Naive thymus-derived CD4-positive, alpha-beta T cell (primary cell): ENCODE results near the gene GRM7. TPM values are rescaled to one million over a fixed set of nuclear protein-coding genes. Genes with fewer than 3 reads are reported as not detected.

Source experiments
- ATAC-seq: fragments of 150-1000 bp; cut with Tn5 transposase; 2 replicates; pipeline ENCODE4 v1.10.0; 2021; ENCODE audit warnings: mild to moderate bottlenecking, moderate library complexity
- CTCF ChIA-PET: fragments of 350-600 bp; sonication (Branson Sonifier 250); formaldehyde crosslinking; loops from one replicate; lab custom pipeline; 2021; ENCODE audit warnings: antibody characterized with exemption; lab: Charles Lee
- POLR2A ChIA-PET: fragments of 350-600 bp; sonication (Branson Sonifier 250); formaldehyde crosslinking; loops from one replicate; lab custom pipeline; 2021; ENCODE audit warnings: antibody characterized with exemption, inconsistent platforms; lab: Charles Lee
- DNase-seq, 9 donors: peaks; one replicate each; pipeline versions ENCODE4 v3.0.0 to v3.0.0-alpha.2; 2020 to 2022; ENCODE audit warnings: mixed read lengths in 1 of 9
- H3K27ac ChIP-seq: one replicate; pipeline ENCODE4 v1.7.0; 2013; ENCODE audit warnings: mild to moderate bottlenecking, low read depth, low read length, moderate library complexity
- H3K27me3 ChIP-seq, 2 donors: one replicate each; pipeline ENCODE4 v1.7.0; 2013; ENCODE audit warnings: low read length in 2 of 2, mild to moderate bottlenecking in 2 of 2, moderate library complexity in 2 of 2; ENCODE audit not compliant: control insufficient read depth in 2 of 2, insufficient read depth in 2 of 2
- H3K36me3 ChIP-seq, 3 experiments: 1 replicate in 2 of 3; 2 replicates in 1 of 3; pipeline ENCODE4 v1.7.0; 2013; ENCODE audit warnings: low read length in 3 of 3, mild to moderate bottlenecking in 3 of 3, moderate library complexity in 1 of 3; ENCODE audit not compliant: insufficient read depth in 3 of 3, control insufficient read depth in 2 of 3
- H3K4me1 ChIP-seq, 2 donors: one replicate each; pipeline ENCODE4 v1.7.0; 2013; ENCODE audit warnings: low read length in 2 of 2, mild to moderate bottlenecking in 2 of 2, moderate library complexity in 1 of 2; ENCODE audit not compliant: control insufficient read depth in 2 of 2, insufficient read depth in 2 of 2
- H3K4me3 ChIP-seq: 2 replicates; pipeline ENCODE4 v1.7.0; 2013; ENCODE audit warnings: mild to moderate bottlenecking, low read length
- H3K9me3 ChIP-seq, 3 experiments: 1 replicate in 2 of 3; 2 replicates in 1 of 3; pipeline ENCODE4 v1.7.0; 2013; ENCODE audit warnings: low read length in 3 of 3; ENCODE audit not compliant: control insufficient read depth in 2 of 3
- H3K27ac Mint-ChIP-seq, 9 donors: one replicate each; pipeline ENCODE4 v1.8.0; 2020 to 2022; ENCODE audit warnings: mixed read lengths in 9 of 9, mild to moderate bottlenecking in 8 of 9, moderate library complexity in 5 of 9, inconsistent platforms in 2 of 9
- H3K27me3 Mint-ChIP-seq, 5 donors: one replicate each; pipeline ENCODE4 v1.8.0; 2021 to 2022; ENCODE audit warnings: mixed read lengths in 5 of 5, mild to moderate bottlenecking in 1 of 5
- H3K36me3 Mint-ChIP-seq, 5 donors: one replicate each; pipeline ENCODE4 v1.8.0; 2020 to 2022; ENCODE audit warnings: mixed read lengths in 5 of 5, mild to moderate bottlenecking in 3 of 5, inconsistent platforms in 1 of 5
- H3K4me1 Mint-ChIP-seq, 7 donors: one replicate each; pipeline ENCODE4 v1.8.0; 2020 to 2022; ENCODE audit warnings: mixed read lengths in 7 of 7, mild to moderate bottlenecking in 3 of 7, inconsistent platforms in 1 of 7
- H3K4me3 Mint-ChIP-seq, 10 donors: one replicate each; pipeline ENCODE4 v1.8.0; 2020 to 2022; ENCODE audit warnings: mild to moderate bottlenecking in 10 of 10, mixed read lengths in 10 of 10, moderate library complexity in 6 of 10, inconsistent platforms in 2 of 10
- H3K9me3 Mint-ChIP-seq, 11 donors: one replicate each; pipeline ENCODE4 v1.8.0; 2020 to 2022; ENCODE audit warnings: mixed read lengths in 11 of 11, mild to moderate bottlenecking in 4 of 11, inconsistent platforms in 1 of 11, moderate library complexity in 1 of 11
- intact Hi-C, 2 donors: fragments of 100-400 bp; cut with micrococcal nuclease; formaldehyde crosslinking; loops; one replicate each; pipeline ENCODE4 v1.15.1; 2023
- polyA plus RNA-seq, 2 donors: library from polyadenylated mRNA; unstranded; fragments of 300-500 nt; fragmentation: Illumina TruSeq; gene quantifications; one replicate each; pipeline ENCODE4 v1.2.3, GENCODE V29; 2021
- total RNA-seq, 6 experiments: library from RNA in 5 of 6; stranded (reverse) in 5 of 6; gene quantifications; 1 replicate in 5 of 6; 2 replicates in 1 of 6; pipeline ENCODE4 v1.2.3 and lab custom pipeline; 2021 to 2026

The GRM7 gene
- total and polyA plus RNA-seq, 7 experiments from 2014 or later, result not detected

GRCh38 chr3:7745711-7746110 is 884.8 kb downstream of the GRM7 start:
- Mint-ChIP-seq H3K9me3 (peaks cover 0 to 3% (median 0%) of the 10 kb centered on the region in 11 donors), H3K36me3 (no peaks in the 10 kb centered on the region), H3K4me1 (no peaks in the 10 kb centered on the region), H3K4me3 (no peak overlapping the region), H3K27ac (no peak overlapping the region), H3K27me3 (peaks cover 0 to 7% (median 3%) of the 10 kb centered on the region in 5 donors)
- Histone ChIP-seq H3K4me1 (no peaks in the 10 kb centered on the region), H3K4me3 (no peak overlapping the region), H3K9me3 (no peaks in the 10 kb centered on the region), H3K36me3 (no peaks in the 10 kb centered on the region), H3K27me3 (no peaks in the 10 kb centered on the region), H3K27ac (no peak overlapping the region)
- ChIA-PET CTCF (no interaction called here), POLR2A (no interaction called here)
- DNase-seq, result no peak
- intact Hi-C loops, result no loop called here
- no peak for ATAC-seq

GRCh38 chr3:7749931-7750695 is 889.2 kb downstream of the GRM7 start:
- DNase-seq (no peak), ATAC-seq (no peak)
- CTCF ChIA-PET, result no interaction called here
- Histone ChIP-seq H3K36me3 (no peaks in the 10 kb centered on the region), H3K27ac (no peak overlapping the region), H3K9me3 (no peaks in the 10 kb centered on the region), H3K4me1 (no peaks in the 10 kb centered on the region), H3K27me3 (no peaks in the 10 kb centered on the region), H3K4me3 (no peak overlapping the region)
- Mint-ChIP-seq H3K4me1 (peaks cover 0 to 9% (median 0%) of the 10 kb centered on the region in 7 donors), H3K4me3 (no peak overlapping the region), H3K9me3 (peaks cover 0 to 3% (median 0%) of the 10 kb centered on the region in 11 donors), H3K27ac (no peak overlapping the region), H3K27me3 (peaks cover 0 to 7% (median 3%) of the 10 kb centered on the region in 5 donors), H3K36me3 (no peaks in the 10 kb centered on the region)
- POLR2A ChIA-PET, result no interaction called here
- intact Hi-C loops, result no loop called here

GRCh38 chr3:7752005-7752404 is 891.1 kb downstream of the GRM7 start:
- H3K4me3 ChIP-seq, result no peak overlapping the region
- H3K4me1 Mint-ChIP-seq, result peaks cover 0 to 9% (median 0%) of the 10 kb centered on the region in 7 donors
- H3K4me1 ChIP-seq, result no peaks in the 10 kb centered on the region
- H3K27ac Mint-ChIP-seq, result no peak overlapping the region
- H3K27me3 ChIP-seq, result no peaks in the 10 kb centered on the region
- H3K9me3 Mint-ChIP-seq, result peaks cover 0 to 2% (median 0%) of the 10 kb centered on the region in 11 donors
- ChIA-PET POLR2A (no interaction called here), CTCF (no interaction called here)
- H3K9me3 ChIP-seq, result no peaks in the 10 kb centered on the region
- H3K36me3 ChIP-seq, result no peaks in the 10 kb centered on the region
- H3K27me3 Mint-ChIP-seq, result peaks cover 0 to 2% (median under 1%) of the 10 kb centered on the region in 5 donors
- no peak overlapping the region for H3K27ac ChIP-seq
- no peak for DNase-seq
- intact Hi-C loops, result no loop called here
- H3K4me3 Mint-ChIP-seq, result no peak overlapping the region
- ATAC-seq, result no peak
- H3K36me3 Mint-ChIP-seq, result no peaks in the 10 kb centered on the region

GRCh38 chr3:7754653-7755441 is 893.9 kb downstream of the GRM7 start:
- intact Hi-C loops, result no loop called here
- Histone ChIP-seq H3K27me3 (no peaks in the 10 kb centered on the region), H3K4me1 (no peaks in the 10 kb centered on the region), H3K36me3 (no peaks in the 10 kb centered on the region), H3K4me3 (no peak overlapping the region), H3K27ac (no peak overlapping the region), H3K9me3 (no peaks in the 10 kb centered on the region)
- ChIA-PET POLR2A (interaction anchor here (0.7 kb wide), 1 partner anchor 13 kb away, joined by 3 read pairs; no protein-coding TSS in a partner anchor), CTCF (no interaction called here)
- H3K4me3 Mint-ChIP-seq, result no peak overlapping the region
- no peaks in the 10 kb centered on the region for H3K36me3 Mint-ChIP-seq
- no peak overlapping the region for H3K27ac Mint-ChIP-seq
- no peaks in the 10 kb centered on the region for H3K27me3 Mint-ChIP-seq
- DNase-seq, result no peak
- ATAC-seq, result no peak
- H3K9me3 Mint-ChIP-seq, result peaks cover 0 to 2% (median 0%) of the 10 kb centered on the region in 11 donors
- H3K4me1 Mint-ChIP-seq, result peaks cover 0 to 9% (median 0%) of the 10 kb centered on the region in 7 donors

GRCh38 chr3:7759630-7760029 is 898.7 kb downstream of the GRM7 start:
- Mint-ChIP-seq H3K27me3 (no peaks in the 10 kb centered on the region), H3K27ac (no peak overlapping the region), H3K36me3 (peaks cover 0 to 4% (median 0%) of the 10 kb centered on the region in 5 donors), H3K9me3 (peaks cover 0 to 9% (median 0%) of the 10 kb centered on the region in 11 donors), H3K4me1 (peaks cover 0 to 2% (median 0%) of the 10 kb centered on the region in 7 donors), H3K4me3 (no peak overlapping the region)
- CTCF ChIA-PET, result no interaction called here
- no peak for DNase-seq
- intact Hi-C loops, result no loop called here
- Histone ChIP-seq H3K4me3 (no peak overlapping the region), H3K27ac (no peak overlapping the region), H3K4me1 (no peaks in the 10 kb centered on the region), H3K9me3 (no peaks in the 10 kb centered on the region), H3K36me3 (no peaks in the 10 kb centered on the region), H3K27me3 (no peaks in the 10 kb centered on the region)
- POLR2A ChIA-PET, result no interaction called here
- no peak for ATAC-seq

- peaks cover 0 to 4% (median 0%) of the 10 kb centered on the region in 5 donors for H3K36me3 Mint-ChIP-seq
- H3K4me1 ChIP-seq, result no peaks in the 10 kb centered on the region
- no peak overlapping the region for H3K27ac ChIP-seq
- DNase-seq, result no peak
- no peaks in the 10 kb centered on the region for H3K36me3 ChIP-seq
- CTCF ChIA-PET, result no interaction called here
- intact Hi-C loops, result no loop called here
- no peaks in the 10 kb centered on the region for H3K9me3 ChIP-seq
- POLR2A ChIA-PET, result no interaction called here
- H3K4me3 ChIP-seq, result no peak overlapping the region
- no peak overlapping the region for H3K27ac Mint-ChIP-seq
- ATAC-seq, result no peak
- H3K27me3 Mint-ChIP-seq, result no peaks in the 10 kb centered on the region
- no peaks in the 10 kb centered on the region for H3K27me3 ChIP-seq
- H3K4me1 Mint-ChIP-seq, result peaks cover 0 to 2% (median 0%) of the 10 kb centered on the region in 7 donors
- no peak overlapping the region for H3K4me3 Mint-ChIP-seq
- H3K9me3 Mint-ChIP-seq, result peaks cover 0 to 9% (median 0%) of the 10 kb centered on the region in 11 donors
Observed at GRCh38 chr3:7760718-7761117, 899.8 kb downstream of the GRM7 start.
